Mesenchymal stem cell (in vitro differentiated cells and primary cell): ENCODE data around the gene NTRK2.
A peak's percentile ranks its signal among the peaks of the same experiment; 100 is the strongest.

Experiments
- DNase-seq: peaks from one replicate; pipeline ENCODE4 v3.0.0-alpha.2; 2013
- H2AFZ ChIP-seq: one replicate; pipeline ENCODE4 v1.6.1; 2013; ENCODE audit warnings: low read depth, mild to moderate bottlenecking, control low read depth, inconsistent platforms, low read length, moderate library complexity
- H2AK5ac ChIP-seq: 2 replicates; pipeline ENCODE4 v1.6.1; 2013; ENCODE audit warnings: low read length, moderate library complexity, mild to moderate bottlenecking, inconsistent platforms; ENCODE audit not compliant: severe bottlenecking
- H2BK120ac ChIP-seq: one replicate; pipeline ENCODE4 v1.6.1; 2013; ENCODE audit warnings: low read depth, mild to moderate bottlenecking, inconsistent platforms, low read length, moderate library complexity
- H2BK12ac ChIP-seq, 2 experiments: one replicate each; pipeline ENCODE4 v1.6.1; 2013; ENCODE audit warnings: inconsistent platforms in 2 of 2, low read length in 2 of 2, mild to moderate bottlenecking in 2 of 2, moderate library complexity in 2 of 2, control low read depth in 1 of 2
- H2BK15ac ChIP-seq: one replicate; pipeline ENCODE4 v1.6.1; 2013; ENCODE audit warnings: mild to moderate bottlenecking, low read depth, inconsistent platforms; ENCODE audit not compliant: poor library complexity, severe bottlenecking
- H2BK5ac ChIP-seq: 2 replicates; pipeline ENCODE4 v1.6.1; 2013; ENCODE audit warnings: low read depth, mild to moderate bottlenecking, low read length, control low read depth, inconsistent platforms; ENCODE audit not compliant: poor library complexity, severe bottlenecking
- H3K14ac ChIP-seq, 2 experiments: one replicate each; pipeline ENCODE4 v1.6.1; 2013; ENCODE audit warnings: inconsistent platforms in 2 of 2, low read length in 2 of 2, control low read depth in 1 of 2, mild to moderate bottlenecking in 1 of 2, moderate library complexity in 1 of 2
- H3K18ac ChIP-seq, 2 experiments: one replicate each; pipeline ENCODE4 v1.6.1; 2013; ENCODE audit warnings: inconsistent platforms in 2 of 2, low read length in 2 of 2, control low read depth in 1 of 2, low read depth in 1 of 2, mild to moderate bottlenecking in 1 of 2
- H3K23ac ChIP-seq, 2 experiments: one replicate each; pipeline ENCODE4 v1.6.1; 2013; ENCODE audit warnings: inconsistent platforms in 2 of 2, low read length in 2 of 2, mild to moderate bottlenecking in 2 of 2, moderate library complexity in 2 of 2, control low read depth in 1 of 2
- H3K27ac ChIP-seq: 2 replicates; pipeline ENCODE4 v1.5.1; 2013; ENCODE audit warnings: mild to moderate bottlenecking, moderate library complexity, low read length, control low read depth, inconsistent platforms; ENCODE audit not compliant: poor library complexity, severe bottlenecking
- H3K27me3 ChIP-seq, 2 experiments: 2 replicates each; pipeline versions ENCODE4 v1.6.1 to v1.7.0; 2013; ENCODE audit warnings: low read length in 2 of 2, mild to moderate bottlenecking in 2 of 2, moderate library complexity in 2 of 2, control low read depth in 1 of 2, inconsistent platforms in 1 of 2; ENCODE audit not compliant: control insufficient read depth in 1 of 2, insufficient read depth in 1 of 2
- H3K36me3 ChIP-seq, 2 experiments: 2 replicates each; pipeline versions ENCODE4 v1.6.1 to v1.7.0; 2013; ENCODE audit warnings: low read length in 2 of 2, control low read depth in 1 of 2, inconsistent platforms in 1 of 2, low read depth in 1 of 2, mild to moderate bottlenecking in 1 of 2; ENCODE audit not compliant: insufficient read depth in 2 of 2, control insufficient read depth in 1 of 2
- H3K4ac ChIP-seq, 2 experiments: one replicate each; pipeline ENCODE4 v1.6.1; 2013; ENCODE audit warnings: inconsistent platforms in 2 of 2, low read length in 2 of 2, mild to moderate bottlenecking in 2 of 2, moderate library complexity in 2 of 2, control low read depth in 1 of 2, low read depth in 1 of 2
- H3K4me1 ChIP-seq: 2 replicates; pipeline ENCODE4 v1.6.1; 2013; ENCODE audit warnings: low read depth, low read length, control low read depth; ENCODE audit not compliant: control insufficient read depth, insufficient read depth
- H3K4me2 ChIP-seq: 2 replicates; pipeline ENCODE4 v1.6.1; 2013; ENCODE audit warnings: low read length, mild to moderate bottlenecking, inconsistent platforms; ENCODE audit not compliant: poor library complexity, severe bottlenecking
- H3K4me3 ChIP-seq, 2 experiments: 2 replicates each; pipeline versions ENCODE4 v1.5.1 to v1.7.0; 2013; ENCODE audit warnings: low read length in 2 of 2, mild to moderate bottlenecking in 2 of 2, control low read depth in 1 of 2, low read depth in 1 of 2; ENCODE audit not compliant: insufficient read depth in 1 of 2
- H3K79me1 ChIP-seq: replicated peaks from 2 replicates; pipeline ENCODE4 v1.6.1; 2013; ENCODE audit warnings: mild to moderate bottlenecking, control low read depth, low read length, inconsistent platforms; ENCODE audit not compliant: poor library complexity, severe bottlenecking
- H3K9ac ChIP-seq: 2 replicates; pipeline ENCODE4 v1.7.0; 2013; ENCODE audit warnings: mild to moderate bottlenecking, low read length, moderate library complexity
- H3K9me3 ChIP-seq: 2 replicates; pipeline ENCODE4 v1.7.0; 2013; ENCODE audit warnings: mild to moderate bottlenecking, low read length; ENCODE audit not compliant: control insufficient read depth
- H4K8ac ChIP-seq: one replicate; pipeline ENCODE4 v1.6.1; 2013; ENCODE audit warnings: inconsistent platforms, mild to moderate bottlenecking, low read length, moderate library complexity
- H4K91ac ChIP-seq: one replicate; pipeline ENCODE4 v1.6.1; 2013; ENCODE audit warnings: mild to moderate bottlenecking, low read length, inconsistent platforms
- WGBS: methylation state at CpG from one replicate; pipeline ENCODE4 v1.1.7; 2013; ENCODE audit warnings: mixed read lengths; 5-methylcytosine and 5-hydroxymethylcytosine counted together

NTRK2 gene

GRCh38 chr9:84959339-84959738 is 289.8 kb downstream of the NTRK2 start:
- no peak overlapping the region for H2BK120ac ChIP-seq
- H4K91ac ChIP-seq, result no peak overlapping the region
- no peaks in the 10 kb centered on the region for H3K36me3 ChIP-seq
- H2AK5ac ChIP-seq, result no peak overlapping the region
- H3K23ac ChIP-seq, result no peak overlapping the region
- H2AFZ ChIP-seq, result no peak overlapping the region
- no peak overlapping the region for H2BK15ac ChIP-seq
- H2BK12ac ChIP-seq, result no peak overlapping the region
- H3K27me3 ChIP-seq, result no peaks in the 10 kb centered on the region
- no peak overlapping the region for H3K18ac ChIP-seq
- no peak overlapping the region for H3K4ac ChIP-seq
- no peak overlapping the region for H3K14ac ChIP-seq
- no peak overlapping the region for H2BK5ac ChIP-seq
- H3K27ac ChIP-seq, result no peak overlapping the region
- no peak overlapping the region for H3K4me3 ChIP-seq
- H4K8ac ChIP-seq, result no peak overlapping the region
- H3K4me1 ChIP-seq, result no peaks in the 10 kb centered on the region
- no peak overlapping the region for H3K9ac ChIP-seq
- WGBS, result 93% methylated on average over 4 of the region's 5 CpGs
- H3K4me2 ChIP-seq, result no peak overlapping the region
- H3K9me3 ChIP-seq, result no peaks in the 10 kb centered on the region
- DNase-seq, result no peak
- no peaks in the 10 kb centered on the region for H3K79me1 ChIP-seq

GRCh38 chr9:84966876-84967830 is 297.6 kb downstream of the NTRK2 start:
- H3K9ac ChIP-seq, result no peak overlapping the region
- DNase-seq, result no peak
- H3K9me3 ChIP-seq, result no peaks in the 10 kb centered on the region
- no peak overlapping the region for H2BK15ac ChIP-seq
- no peak overlapping the region for H2AK5ac ChIP-seq
- H4K8ac ChIP-seq, result no peak overlapping the region
- peak overlapping the region in 1 of 2 experiments; percentile 28 for H3K14ac ChIP-seq
- peaks cover 0 to 6% of the 10 kb centered on the region in 2 experiments for H3K27me3 ChIP-seq
- H4K91ac ChIP-seq, result no peak overlapping the region
- H2BK12ac ChIP-seq, result no peak overlapping the region
- H2AFZ ChIP-seq, result no peak overlapping the region
- H2BK5ac ChIP-seq, result no peak overlapping the region
- no peaks in the 10 kb centered on the region for H3K4me1 ChIP-seq
- no peak overlapping the region for H2BK120ac ChIP-seq
- H3K27ac ChIP-seq, result no peak overlapping the region
- no peaks in the 10 kb centered on the region for H3K79me1 ChIP-seq
- no peak overlapping the region for H3K23ac ChIP-seq
- no peak overlapping the region for H3K4me3 ChIP-seq
- H3K36me3 ChIP-seq, result no peaks in the 10 kb centered on the region
- H3K4ac ChIP-seq, result no peak overlapping the region
- no peak overlapping the region for H3K18ac ChIP-seq
- 90% methylated on average over 15 of the region's 15 CpGs for WGBS
- no peak overlapping the region for H3K4me2 ChIP-seq

- Histone ChIP-seq H2BK15ac (no peak overlapping the region), H3K18ac (no peak overlapping the region), H2BK5ac (no peak overlapping the region), H3K4ac (no peak overlapping the region), H3K4me3 (no peak overlapping the region), H2AFZ (no peak overlapping the region), H3K4me2 (no peak overlapping the region), H4K91ac (no peak overlapping the region), H3K23ac (no peak overlapping the region), H2BK12ac (no peak overlapping the region), H2BK120ac (no peak overlapping the region), H3K9ac (no peak overlapping the region), H3K9me3 (no peaks in the 10 kb centered on the region), H3K27ac (no peak overlapping the region), H4K8ac (no peak overlapping the region), H3K4me1 (no peaks in the 10 kb centered on the region), H3K14ac (no peak overlapping the region), H3K79me1 (no peaks in the 10 kb centered on the region), H3K36me3 (no peaks in the 10 kb centered on the region), H2AK5ac (no peak overlapping the region), H3K27me3 (peaks cover 0 to 6% of the 10 kb centered on the region in 2 experiments)
- 79% methylated on average over 4 of the region's 4 CpGs for WGBS
- no peak for DNase-seq
Observed at GRCh38 chr9:84969084-84969483, 299.6 kb downstream of the NTRK2 start.

GRCh38 chr9:84969736-84970135 is 300.2 kb downstream of the NTRK2 start:
- no peak overlapping the region for H3K14ac ChIP-seq

More at GRCh38 chr9:84969736-84970135, 300.2 kb downstream of the NTRK2 start:
- Histone ChIP-seq H2AFZ (no peak overlapping the region), H3K4me1 (no peaks in the 10 kb centered on the region), H2BK15ac (no peak overlapping the region), H2BK12ac (no peak overlapping the region), H3K4me2 (no peak overlapping the region), H3K9me3 (no peaks in the 10 kb centered on the region), H3K18ac (no peak overlapping the region), H3K4ac (no peak overlapping the region), H3K27ac (no peak overlapping the region), H2BK5ac (no peak overlapping the region), H3K23ac (no peak overlapping the region), H2BK120ac (no peak overlapping the region), H3K27me3 (peaks cover 0 to 6% of the 10 kb centered on the region in 2 experiments), H4K91ac (no peak overlapping the region), H3K9ac (no peak overlapping the region), H3K79me1 (no peaks in the 10 kb centered on the region), H3K36me3 (no peaks in the 10 kb centered on the region), H4K8ac (no peak overlapping the region), H3K4me3 (no peak overlapping the region), H2AK5ac (no peak overlapping the region)
- no CpG with 5 or more reads among the region's 2 CpGs for WGBS
- DNase-seq, result no peak
